Coronary artery (tissue), 2 donors: Measurements from ENCODE around the gene SH3BP2.

Experiments
- DNase-seq: peaks from one replicate; pipeline ENCODE4 v3.0.0-alpha.2; 2017; ENCODE audit warnings: low spot score
- H3K27ac ChIP-seq, 2 donors: fragments of 200-600 bp; sonication (generic); one replicate each; pipeline ENCODE4 v1.5.1; 2016 to 2019
- H3K4me3 ChIP-seq: fragments of 200-600 bp; sonication (generic); 2 replicates; pipeline ENCODE4 v1.5.1; 2016; ENCODE audit warnings: mild to moderate bottlenecking, moderate library complexity
- CTCF ChIP-seq: fragments of 200-600 bp; sonication (generic); IDR thresholded peaks from one replicate; pipeline ENCODE4 v1.5.1; 2019; ENCODE audit warnings: antibody characterized with exemption

SH3BP2 gene

GRCh38 chr4:2837904-2838496, 45.1 kb downstream of the SH3BP2 start:
- Histone ChIP-seq H3K27ac (peak overlapping the region in 1 of 2 donors; percentile 74), H3K4me3 (peak overlapping the region; percentile 27)
- TF ChIP-seq CTCF: no peak
- DNase-seq: peak; percentile 77

- TF ChIP-seq CTCF: no peak
- Histone ChIP-seq H3K4me3 (no peak overlapping the region), H3K27ac (no peak overlapping the region)
- no peak for DNase-seq
Measured at GRCh38 chr4:2839060-2839459, 46.2 kb downstream of the SH3BP2 start.

GRCh38 chr4:2842687-2843262, 49.9 kb downstream of the SH3BP2 start:
- H3K4me3 ChIP-seq: peak overlapping the region; percentile 90
- no peak for TF ChIP-seq CTCF
- H3K27ac ChIP-seq: peak overlapping the region; percentile 89 to 96
- DNase-seq: peak; percentile 77

GRCh38 chr4:2843263-2843940, 50.5 kb downstream of the SH3BP2 start, which contains the start of gene ADD1:
ADD1 (plus strand) TSS chr4:2843844; CDS start chr4:2875916, 32,072 bp downstream.
- peak; percentile 97 for DNase-seq

GRCh38 chr4:2843941-2844584, 51.2 kb downstream of the SH3BP2 start:
- Histone ChIP-seq H3K27ac (peak overlapping the region; percentile 89 to 96), H3K4me3 (peak overlapping the region; percentile 90)
- no peak for TF ChIP-seq CTCF
- peak; percentile 77 for DNase-seq

More at GRCh38 chr4:2843263-2843940, 50.5 kb downstream of the SH3BP2 start, which contains the start of gene ADD1:
- TF ChIP-seq CTCF: no peak
- Histone ChIP-seq H3K4me3 (peak within 1 kb of the TSS; percentile 90), H3K27ac (peak within 1 kb of the TSS; percentile 89 to 96)

GRCh38 chr4:2846172-2846571, 53.3 kb downstream of the SH3BP2 start:
- Histone ChIP-seq H3K27ac (no peak overlapping the region), H3K4me3 (no peak overlapping the region)
- no peak for DNase-seq
- no peak for TF ChIP-seq CTCF
